ENCODE results near the gene SPEN.

SPEN gene

DNA sequence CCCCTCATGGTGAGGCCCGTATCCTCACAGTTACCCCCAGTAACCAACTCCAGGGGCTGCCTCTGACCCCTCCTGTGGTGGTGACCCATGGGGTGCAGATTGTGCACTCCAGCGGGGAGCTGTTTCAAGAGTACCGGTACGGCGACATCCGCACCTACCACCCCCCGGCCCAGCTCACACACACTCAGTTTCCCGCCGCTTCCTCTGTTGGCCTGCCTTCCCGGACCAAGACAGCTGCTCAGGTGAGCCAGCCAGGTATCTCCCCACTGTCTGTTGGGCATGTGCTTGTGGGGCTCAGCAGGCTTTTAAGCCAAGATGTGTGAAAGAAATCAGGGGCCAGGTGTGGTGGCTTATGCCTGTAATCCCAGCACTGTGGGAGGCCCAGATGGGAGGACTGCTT lies 88.5 kb downstream of the SPEN start:
- Histone ChIP-seq H3K4me3 (ENCODE audit: low read length) (no peak overlapping the region), H3K36me3 (ENCODE audit: control insufficient read depth, insufficient read depth, low read length) (peaks cover 50% of the 10 kb centered on the region), H3K27ac (ENCODE audit: low read length) (no peak overlapping the region), H3K27me3 (ENCODE audit: control insufficient read depth, insufficient read depth, low read length) (no peaks in the 10 kb centered on the region), H3K4me1 (ENCODE audit: control insufficient read depth, insufficient read depth, low read length) (no peaks in the 10 kb centered on the region; the same call in 1 of the 2 replicates), H3K9me3 (ENCODE audit: control insufficient read depth, insufficient read depth, low read length) (no peaks in the 10 kb centered on the region)
- WGBS (ENCODE audit: insufficient coverage, insufficient read length), result no CpG with 5 or more reads among the region's 10 CpGs
- no peak for DNase-seq (ENCODE audit: low read depth, low spot score)

DNA sequence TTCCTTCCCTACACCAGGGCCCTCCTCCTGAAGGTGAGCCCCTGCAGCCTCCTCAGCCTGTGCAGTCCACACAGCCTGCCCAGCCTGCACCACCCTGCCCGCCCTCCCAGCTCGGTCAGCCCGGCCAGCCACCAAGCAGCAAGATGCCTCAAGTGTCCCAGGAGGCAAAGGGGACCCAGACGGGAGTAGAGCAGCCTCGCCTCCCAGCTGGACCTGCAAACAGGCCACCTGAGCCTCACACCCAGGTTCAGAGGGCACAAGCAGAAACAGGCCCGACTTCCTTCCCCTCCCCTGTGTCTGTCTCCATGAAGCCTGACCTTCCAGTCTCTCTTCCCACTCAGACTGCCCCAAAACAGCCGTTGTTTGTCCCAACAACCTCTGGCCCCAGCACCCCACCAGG lies 89.6 kb downstream of the SPEN start:
- DNase-seq (ENCODE audit: low read depth, low spot score), result no peak
- Histone ChIP-seq H3K4me1 (ENCODE audit: control insufficient read depth, insufficient read depth, low read length) (no peaks in the 10 kb centered on the region; the same call in 1 of the 2 replicates), H3K27me3 (ENCODE audit: control insufficient read depth, insufficient read depth, low read length) (no peaks in the 10 kb centered on the region), H3K4me3 (ENCODE audit: low read length) (no peak overlapping the region), H3K36me3 (ENCODE audit: control insufficient read depth, insufficient read depth, low read length) (peaks cover 49% of the 10 kb centered on the region), H3K27ac (ENCODE audit: low read length) (no peak overlapping the region), H3K9me3 (ENCODE audit: control insufficient read depth, insufficient read depth, low read length) (no peaks in the 10 kb centered on the region)
- no CpG with 5 or more reads among the region's 7 CpGs for WGBS (ENCODE audit: insufficient coverage, insufficient read length)

DNA sequence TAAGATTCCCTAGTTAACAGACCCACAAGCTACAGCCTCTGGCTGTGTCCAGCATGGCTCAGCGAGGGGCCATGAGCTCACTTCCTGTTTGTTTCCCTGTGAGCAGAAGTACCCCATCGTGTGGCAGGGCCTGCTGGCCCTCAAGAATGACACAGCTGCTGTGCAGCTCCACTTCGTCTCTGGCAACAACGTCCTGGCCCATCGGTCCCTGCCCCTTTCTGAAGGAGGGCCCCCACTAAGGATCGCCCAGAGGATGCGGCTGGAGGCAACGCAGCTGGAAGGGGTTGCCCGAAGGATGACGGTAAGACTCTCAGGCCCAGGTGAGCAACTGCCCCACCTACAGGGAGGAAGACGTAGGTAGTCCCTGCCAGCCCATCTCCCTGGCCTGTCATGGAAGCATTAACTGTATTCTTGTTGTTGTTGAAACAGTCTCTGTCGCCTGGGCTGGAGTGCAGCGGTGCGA lies 90.2 kb downstream of the SPEN start:
- Histone ChIP-seq H3K4me3 (ENCODE audit: low read length) (no peak overlapping the region), H3K27ac (ENCODE audit: low read length) (no peak overlapping the region), H3K9me3 (ENCODE audit: control insufficient read depth, insufficient read depth, low read length) (no peaks in the 10 kb centered on the region), H3K4me1 (ENCODE audit: control insufficient read depth, insufficient read depth, low read length) (no peaks in the 10 kb centered on the region; the same call in 1 of the 2 replicates), H3K27me3 (ENCODE audit: control insufficient read depth, insufficient read depth, low read length) (no peaks in the 10 kb centered on the region), H3K36me3 (ENCODE audit: control insufficient read depth, insufficient read depth, low read length) (peaks cover 49% of the 10 kb centered on the region)
- WGBS (ENCODE audit: insufficient coverage, insufficient read length), result no CpG with 5 or more reads among the region's 14 CpGs
- DNase-seq (ENCODE audit: low read depth, low spot score), result no peak

- WGBS (ENCODE audit: insufficient coverage, insufficient read length), result no CpG with 5 or more reads among the region's 8 CpGs
- Histone ChIP-seq H3K4me1 (ENCODE audit: control insufficient read depth, insufficient read depth, low read length) (no peaks in the 10 kb centered on the region; the same call in 1 of the 2 replicates), H3K27ac (ENCODE audit: low read length) (no peak overlapping the region), H3K4me3 (ENCODE audit: low read length) (no peak overlapping the region), H3K27me3 (ENCODE audit: control insufficient read depth, insufficient read depth, low read length) (no peaks in the 10 kb centered on the region), H3K36me3 (ENCODE audit: control insufficient read depth, insufficient read depth, low read length) (peaks cover 52% of the 10 kb centered on the region), H3K9me3 (ENCODE audit: control insufficient read depth, insufficient read depth, low read length) (no peaks in the 10 kb centered on the region)
- no peak for DNase-seq (ENCODE audit: low read depth, low spot score)
Measured at GRCh38 chr1:15938628-15939161, 91.2 kb downstream of the SPEN start.

- WGBS (ENCODE audit: insufficient coverage, insufficient read length), result no CpG with 5 or more reads among the region's 17 CpGs
- Histone ChIP-seq H3K4me3 (ENCODE audit: low read length) (no peak overlapping the region), H3K27ac (ENCODE audit: low read length) (no peak overlapping the region), H3K36me3 (ENCODE audit: control insufficient read depth, insufficient read depth, low read length) (peaks cover 52% of the 10 kb centered on the region), H3K4me1 (ENCODE audit: control insufficient read depth, insufficient read depth, low read length) (no peaks in the 10 kb centered on the region; the same call in 1 of the 2 replicates), H3K27me3 (ENCODE audit: control insufficient read depth, insufficient read depth, low read length) (no peaks in the 10 kb centered on the region), H3K9me3 (ENCODE audit: control insufficient read depth, insufficient read depth, low read length) (no peaks in the 10 kb centered on the region)
- DNase-seq (ENCODE audit: low read depth, low spot score), result no peak
Measured at GRCh38 chr1:15939181-15940109, 91.9 kb downstream of the SPEN start.

- no CpG with 5 or more reads among the region's 13 CpGs for WGBS (ENCODE audit: insufficient coverage, insufficient read length)
- no peak overlapping the region for H3K4me3 ChIP-seq (ENCODE audit: low read length)
- no peaks in the 10 kb centered on the region for H3K9me3 ChIP-seq (ENCODE audit: control insufficient read depth, insufficient read depth, low read length)
- H3K27me3 ChIP-seq (ENCODE audit: control insufficient read depth, insufficient read depth, low read length), result no peaks in the 10 kb centered on the region
- H3K4me1 ChIP-seq (ENCODE audit: control insufficient read depth, insufficient read depth, low read length), result no peaks in the 10 kb centered on the region; the same call in 1 of the 2 replicates
- H3K27ac ChIP-seq (ENCODE audit: low read length), result no peak overlapping the region
- no peak for DNase-seq (ENCODE audit: low read depth, low spot score)
- H3K36me3 ChIP-seq (ENCODE audit: control insufficient read depth, insufficient read depth, low read length), result peaks cover 46% of the 10 kb centered on the region
Measured at GRCh38 chr1:15940110-15941043, 92.9 kb downstream of the SPEN start.

GRCh38 chr1:15941044-15941840 lies 93.7 kb downstream of the SPEN start:
- H3K36me3 ChIP-seq (ENCODE audit: control insufficient read depth, insufficient read depth, low read length), result peaks cover 46% of the 10 kb centered on the region
- no peaks in the 10 kb centered on the region for H3K27me3 ChIP-seq (ENCODE audit: control insufficient read depth, insufficient read depth, low read length)
- H3K4me1 ChIP-seq (ENCODE audit: control insufficient read depth, insufficient read depth, low read length), result no peaks in the 10 kb centered on the region; the same call in 1 of the 2 replicates

DNA sequence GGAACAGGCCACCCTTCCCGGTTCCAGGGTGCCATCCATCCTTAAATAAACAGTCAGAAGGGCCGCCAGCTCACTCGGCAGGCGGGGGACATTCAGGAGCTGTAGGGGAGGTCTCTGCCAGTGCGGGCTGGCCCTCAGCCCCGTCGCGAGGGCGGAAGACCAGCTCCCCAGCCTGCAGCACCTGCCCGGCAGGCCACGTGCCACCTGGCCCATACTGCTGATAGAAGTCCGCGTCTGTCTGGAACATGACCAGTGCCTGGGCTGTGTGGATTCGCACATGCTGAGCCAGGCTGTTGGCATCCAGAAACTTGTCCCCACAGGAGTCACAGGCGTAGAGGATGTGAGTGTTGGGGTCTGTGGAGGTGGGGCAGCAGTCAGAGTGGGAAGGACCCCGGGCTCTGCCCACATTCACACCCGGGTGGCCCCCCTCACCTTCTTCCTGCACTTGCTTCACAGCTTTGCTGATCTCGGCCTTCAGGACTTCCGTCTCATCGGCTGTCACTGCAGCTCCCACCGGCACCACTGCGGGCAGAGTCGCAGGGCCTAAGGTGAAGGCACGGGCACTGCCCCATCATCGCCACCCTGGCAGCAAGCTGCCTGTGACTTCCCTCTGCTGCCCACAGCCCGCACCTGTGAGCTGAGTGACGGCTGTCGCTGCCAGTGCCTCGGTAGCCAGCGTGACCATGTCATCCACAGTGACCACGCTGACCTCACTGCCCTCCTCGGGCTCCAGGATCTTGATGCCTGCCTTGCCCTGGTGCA lies 94.6 kb downstream of the SPEN start:
- Histone ChIP-seq H3K27ac (ENCODE audit: low read length) (no peak overlapping the region), H3K36me3 (ENCODE audit: control insufficient read depth, insufficient read depth, low read length) (peaks cover 44% of the 10 kb centered on the region), H3K4me3 (ENCODE audit: low read length) (no peak overlapping the region), H3K27me3 (ENCODE audit: control insufficient read depth, insufficient read depth, low read length) (no peaks in the 10 kb centered on the region), H3K4me1 (ENCODE audit: control insufficient read depth, insufficient read depth, low read length) (no peaks in the 10 kb centered on the region; the same call in 1 of the 2 replicates), H3K9me3 (ENCODE audit: control insufficient read depth, insufficient read depth, low read length) (no peaks in the 10 kb centered on the region)
- DNase-seq (ENCODE audit: low read depth, low spot score), result no peak
- no CpG with 5 or more reads among the region's 32 CpGs for WGBS (ENCODE audit: insufficient coverage, insufficient read length)

More at GRCh38 chr1:15941044-15941840, 93.7 kb downstream of the SPEN start:
- no peak overlapping the region for H3K4me3 ChIP-seq (ENCODE audit: low read length)
- no peak overlapping the region for H3K27ac ChIP-seq (ENCODE audit: low read length)
- H3K9me3 ChIP-seq (ENCODE audit: control insufficient read depth, insufficient read depth, low read length), result no peaks in the 10 kb centered on the region
- WGBS (ENCODE audit: insufficient coverage, insufficient read length), result no CpG with 5 or more reads among the region's 13 CpGs
- DNase-seq (ENCODE audit: low read depth, low spot score), result no peak

GRCh38 chr1:15942661-15943327 lies 95.3 kb downstream of the SPEN start:
- WGBS (ENCODE audit: insufficient coverage, insufficient read length), result no CpG with 5 or more reads among the region's 18 CpGs
- H3K36me3 ChIP-seq (ENCODE audit: control insufficient read depth, insufficient read depth, low read length), result peaks cover 40% of the 10 kb centered on the region

More at GRCh38 chr1:15942661-15943327, 95.3 kb downstream of the SPEN start:
- no peak for DNase-seq (ENCODE audit: low read depth, low spot score)
- Histone ChIP-seq H3K27ac (ENCODE audit: low read length) (no peak overlapping the region), H3K9me3 (ENCODE audit: control insufficient read depth, insufficient read depth, low read length) (no peaks in the 10 kb centered on the region), H3K4me3 (ENCODE audit: low read length) (no peak overlapping the region), H3K27me3 (ENCODE audit: control insufficient read depth, insufficient read depth, low read length) (no peaks in the 10 kb centered on the region), H3K4me1 (ENCODE audit: control insufficient read depth, insufficient read depth, low read length) (no peaks in the 10 kb centered on the region; the same call in 1 of the 2 replicates)

Measured in iPS DF 6.9 (cell line).